HEK293T (cell line): Measurements from ENCODE around the gene JPT2.

Source experiments
- FOXM1 ChIP-seq: fragments of 450-650 bp; IDR thresholded peaks from 2 replicates; pipeline ENCODE4 v1.6.1; 2017; ENCODE audit warnings: mild to moderate bottlenecking, borderline replicate concordance
- SUZ12 ChIP-seq: fragments of 450-650 bp; IDR thresholded peaks from 2 replicates; pipeline ENCODE4 v1.6.1; 2016; ENCODE audit warnings: mild to moderate bottlenecking

- TF ChIP-seq SUZ12 (no peak), FOXM1 (no peak)
Observed at GRCh38 chr16:1724491-1724890, 46.4 kb downstream of the JPT2 start.
